GM12891 (cell line): Measurements from ENCODE around the gene PKD2.

Source experiments
- POLR2A ChIP-seq: IDR thresholded peaks from 2 replicates; pipeline ENCODE4 v1.6.1; 2011; ENCODE audit warnings: low read depth, low read length, control low read depth
- POLR2AphosphoS5 ChIP-seq: IDR thresholded peaks from 2 replicates; pipeline ENCODE4 v1.6.1; 2011; ENCODE audit warnings: low read depth, low read length, control low read depth
- SPI1 ChIP-seq: IDR thresholded peaks from 2 replicates; pipeline ENCODE4 v1.6.1; 2011; ENCODE audit warnings: low read depth, low read length, control low read depth
- TAF1 ChIP-seq: IDR thresholded peaks from 2 replicates; pipeline ENCODE4 v1.6.1; 2011; ENCODE audit warnings: low read depth, low read length, control low read depth

DNA sequence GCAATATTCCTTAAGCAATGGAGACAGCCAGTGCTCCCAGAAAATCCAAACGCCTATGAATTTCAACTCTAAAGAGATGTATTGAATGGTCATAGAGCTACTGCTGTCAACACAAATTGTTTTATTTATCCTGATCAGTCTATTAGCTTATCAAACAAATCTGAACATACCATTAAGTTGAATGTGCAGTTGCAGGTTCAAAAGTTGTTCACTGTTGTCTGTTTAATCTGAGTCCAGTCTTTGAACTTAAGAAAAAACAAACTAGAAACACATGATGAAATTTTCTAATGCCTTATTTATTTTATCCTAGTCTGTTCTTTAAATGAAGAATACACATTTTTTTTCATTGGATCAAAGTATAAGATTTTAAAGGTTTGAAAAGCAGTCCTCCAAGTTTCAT, 73.2 kb downstream of the PKD2 start:
- TF ChIP-seq POLR2AphosphoS5 (no peak), SPI1 (no peak), POLR2A (no peak), TAF1 (no peak)
